GM19043 (cell line): ENCODE results near the gene STIM1.

ENCODE experiments used
- ATAC-seq: cut with Tn5 transposase; IDR thresholded peaks from one replicate; pipeline ENCODE4 v1.9.1; 2021; ENCODE audit warnings: low read depth; ENCODE audit not compliant: unreplicated experiment

STIM1 gene

GRCh38 chr11:4138497-4138896, 283.0 kb downstream of the STIM1 start:
- no peak for ATAC-seq

- ATAC-seq: no peak
Observed at GRCh38 chr11:4140067-4140636, 284.7 kb downstream of the STIM1 start.
